ENCODE data around the gene TNFRSF4. TPM values are rescaled to one million over a fixed set of nuclear protein-coding genes. Genes with fewer than 3 reads are reported as not detected.

The TNFRSF4 gene
- 2.6 TPM for polyA plus RNA-seq (2013)

DNA sequence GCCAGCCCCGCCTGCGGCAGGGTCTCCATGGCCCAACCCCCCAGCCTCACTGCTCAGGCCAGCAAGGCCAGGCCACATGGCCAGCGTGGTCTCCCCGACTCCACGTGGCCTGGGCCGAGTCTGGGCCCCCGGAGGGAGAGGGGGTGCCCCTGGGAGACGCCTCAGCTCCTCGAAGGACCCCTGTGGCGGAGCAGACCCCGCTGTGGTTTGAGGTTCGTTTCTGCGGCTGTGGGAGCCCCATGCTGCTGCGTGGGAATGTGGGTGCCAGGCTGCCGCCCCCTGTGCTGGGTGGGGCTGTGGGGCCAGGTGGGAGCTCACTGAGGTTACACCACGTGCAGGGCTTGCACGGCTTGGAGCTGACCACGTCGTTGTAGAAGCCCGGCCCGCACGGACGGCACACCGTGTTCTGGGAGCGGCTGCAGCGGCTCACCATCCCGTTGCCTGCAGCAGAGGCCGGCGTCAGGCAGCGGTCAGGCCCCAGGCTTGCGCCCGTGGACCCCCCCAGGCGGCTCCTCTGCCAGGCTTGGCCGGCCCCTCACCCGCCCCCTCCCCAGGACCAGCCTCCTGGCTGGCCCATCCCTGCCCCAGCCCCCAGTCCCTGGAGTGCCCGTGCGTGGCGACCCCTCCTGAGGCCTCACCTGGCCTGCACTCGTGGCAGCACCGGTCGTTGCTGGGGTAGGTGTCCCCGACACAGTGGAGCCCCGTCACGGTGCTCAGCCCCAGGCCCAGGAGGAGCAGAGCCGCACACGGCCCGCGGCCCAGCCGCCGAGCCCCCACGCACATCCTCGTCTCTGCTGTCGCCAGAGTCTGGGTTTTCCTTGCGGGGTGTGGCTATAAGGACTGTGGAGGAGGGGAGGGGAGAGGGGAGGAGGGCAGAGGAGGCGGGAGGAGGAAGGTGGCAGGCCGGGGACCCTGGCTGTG lies at the start of gene TNFRSF4:
Gene TNFRSF4, minus strand, starts transcription at position 809 of the 921 bp plus-strand sequence. Its CDS starts 26 bp downstream, at position 783.
- ChIA-PET POLR2A (interaction anchor here (0.9 to 1.5 kb wide), 5 partner anchors 17 to 92 kb away, joined by 3 to 5 read pairs (median 4); partner anchors contain the start of genes B3GALT6 and SDF4), CTCF (interaction anchor here (0.7 to 1.5 kb wide), 5 partner anchors 13 to 90 kb away, joined by 3 to 4 read pairs (median 4); no protein-coding TSS in a partner anchor)
- Histone ChIP-seq H3K27ac (ENCODE audit: insufficient read depth in 1 of 2, low read depth in 1 of 2, low read length in 2 of 2, poor library complexity in 1 of 2, severe bottlenecking in 2 of 2) (no peak within 1 kb of the TSS), H3K4me1 (ENCODE audit: control extremely low read depth in 1 of 4, control insufficient read depth in 4 of 4, insufficient read depth in 4 of 4, low read length in 3 of 4) (peaks cover 0 to 67% (median 60%) of the 10 kb centered on the region in 4 experiments), H3K27me3 (replicated peaks in 2 of 5; ENCODE audit: control insufficient read depth in 4 of 5, insufficient read depth in 5 of 5, low read length in 4 of 5) (no peaks in the 10 kb centered on the region), H3K4me3 (ENCODE audit: control insufficient read depth in 1 of 7, extremely low read depth in 1 of 7, insufficient read depth in 4 of 7, low read depth in 2 of 7, low read length in 6 of 7) (peak within 1 kb of the TSS in 4 of 7 experiments; percentile 32 to 62 (median 48)), H3K36me3 (ENCODE audit: control insufficient read depth in 4 of 4, insufficient read depth in 4 of 4, low read length in 3 of 4) (peaks cover 2 to 34% (median 20%) of the 10 kb centered on the region in 4 experiments), H3K9me3 (ENCODE audit: control extremely low read depth in 1 of 5, control insufficient read depth in 4 of 5, insufficient read depth in 2 of 5, low read depth in 1 of 5, low read length in 4 of 5) (no peaks in the 10 kb centered on the region)
- WGBS (ENCODE audit: insufficient coverage): 14% methylated on average over 41 of the region's 56 CpGs
- peak; percentile 31 to 81 (median 77) for DNase-seq

DNA sequence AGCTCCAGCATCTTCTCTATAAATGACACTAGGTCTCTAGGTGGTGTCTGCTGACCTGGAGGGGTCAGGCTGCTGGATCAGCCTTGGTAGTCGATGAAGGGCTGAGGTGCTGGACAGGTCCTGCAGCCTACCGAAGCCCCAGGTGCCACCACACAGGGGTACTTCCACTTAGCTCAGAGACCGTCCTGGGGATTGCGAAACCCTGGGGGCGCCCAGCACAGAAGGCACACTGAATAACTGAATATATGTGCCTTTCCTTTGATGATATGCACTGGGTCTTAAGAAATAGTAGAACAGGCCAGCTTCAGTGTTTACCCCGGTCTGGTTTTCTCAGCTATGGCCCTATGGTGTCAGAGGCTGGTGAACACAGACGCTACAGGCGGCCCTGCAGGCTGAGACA lies 48.8 kb upstream of the TNFRSF4 start:
- H3K4me3 ChIP-seq (ENCODE audit: control insufficient read depth in 1 of 7, extremely low read depth in 1 of 7, insufficient read depth in 4 of 7, low read depth in 2 of 7, low read length in 6 of 7): no peak overlapping the region
- ChIA-PET POLR2A (no interaction called here), CTCF (interaction anchor here (0.7 to 1.2 kb wide), 2 partner anchors 9 to 140 kb away, joined by 3 to 4 read pairs; no protein-coding TSS in a partner anchor)
- H3K27me3 ChIP-seq (replicated peaks in 2 of 5; ENCODE audit: control insufficient read depth in 4 of 5, insufficient read depth in 5 of 5, low read length in 4 of 5): no peaks in the 10 kb centered on the region
- no peaks in the 10 kb centered on the region for H3K9me3 ChIP-seq (ENCODE audit: control extremely low read depth in 1 of 5, control insufficient read depth in 4 of 5, insufficient read depth in 2 of 5, low read depth in 1 of 5, low read length in 4 of 5)
- H3K4me1 ChIP-seq (ENCODE audit: control extremely low read depth in 1 of 4, control insufficient read depth in 4 of 4, insufficient read depth in 4 of 4, low read length in 3 of 4): peaks cover 0 to 6% (median 4%) of the 10 kb centered on the region in 4 experiments
- peaks cover 4 to 77% (median 52%) of the 10 kb centered on the region in 4 experiments for H3K36me3 ChIP-seq (ENCODE audit: control insufficient read depth in 4 of 4, insufficient read depth in 4 of 4, low read length in 3 of 4)
- no peak overlapping the region for H3K27ac ChIP-seq (ENCODE audit: insufficient read depth in 1 of 2, low read depth in 1 of 2, low read length in 2 of 2, poor library complexity in 1 of 2, severe bottlenecking in 2 of 2)
- WGBS (ENCODE audit: insufficient coverage): 97% methylated on average over 8 of the region's 8 CpGs
- no peak for DNase-seq

DNA sequence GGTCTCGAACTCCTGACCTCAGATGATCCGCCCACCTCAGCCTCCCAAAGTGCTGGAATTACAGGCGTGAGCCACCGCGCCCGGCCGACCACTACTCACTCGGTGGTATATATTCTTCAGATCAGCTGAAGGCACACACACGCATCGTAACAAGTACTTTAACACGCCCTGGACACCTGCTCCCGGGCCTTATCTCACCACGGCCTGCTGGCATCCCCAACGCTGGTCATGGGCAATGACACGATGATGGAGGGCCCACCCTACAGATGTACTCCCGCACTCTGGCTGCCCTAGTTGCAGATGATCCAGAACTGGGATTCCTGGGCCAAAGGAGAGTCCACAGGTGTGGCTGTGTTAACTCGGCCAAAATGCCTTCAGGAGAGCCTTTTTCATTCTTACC lies 48.1 kb upstream of the TNFRSF4 start:
- WGBS (ENCODE audit: insufficient coverage): 98% methylated on average over 15 of the region's 17 CpGs
- Histone ChIP-seq H3K4me3 (ENCODE audit: control insufficient read depth in 1 of 7, extremely low read depth in 1 of 7, insufficient read depth in 4 of 7, low read depth in 2 of 7, low read length in 6 of 7) (no peak overlapping the region), H3K36me3 (ENCODE audit: control insufficient read depth in 4 of 4, insufficient read depth in 4 of 4, low read length in 3 of 4) (peaks cover 2 to 75% (median 47%) of the 10 kb centered on the region in 4 experiments), H3K27ac (ENCODE audit: insufficient read depth in 1 of 2, low read depth in 1 of 2, low read length in 2 of 2, poor library complexity in 1 of 2, severe bottlenecking in 2 of 2) (no peak overlapping the region), H3K4me1 (ENCODE audit: control extremely low read depth in 1 of 4, control insufficient read depth in 4 of 4, insufficient read depth in 4 of 4, low read length in 3 of 4) (peaks cover 0 to 6% (median 4%) of the 10 kb centered on the region in 4 experiments), H3K9me3 (ENCODE audit: control extremely low read depth in 1 of 5, control insufficient read depth in 4 of 5, insufficient read depth in 2 of 5, low read depth in 1 of 5, low read length in 4 of 5) (no peaks in the 10 kb centered on the region), H3K27me3 (replicated peaks in 2 of 5; ENCODE audit: control insufficient read depth in 4 of 5, insufficient read depth in 5 of 5, low read length in 4 of 5) (no peaks in the 10 kb centered on the region)
- DNase-seq: no peak
- CTCF ChIA-PET: interaction anchor here (0.7 to 3.5 kb wide), 3 partner anchors 9 to 140 kb away, joined by 3 to 10 read pairs (median 4); no protein-coding TSS in a partner anchor
- POLR2A ChIA-PET: no interaction called here

DNA sequence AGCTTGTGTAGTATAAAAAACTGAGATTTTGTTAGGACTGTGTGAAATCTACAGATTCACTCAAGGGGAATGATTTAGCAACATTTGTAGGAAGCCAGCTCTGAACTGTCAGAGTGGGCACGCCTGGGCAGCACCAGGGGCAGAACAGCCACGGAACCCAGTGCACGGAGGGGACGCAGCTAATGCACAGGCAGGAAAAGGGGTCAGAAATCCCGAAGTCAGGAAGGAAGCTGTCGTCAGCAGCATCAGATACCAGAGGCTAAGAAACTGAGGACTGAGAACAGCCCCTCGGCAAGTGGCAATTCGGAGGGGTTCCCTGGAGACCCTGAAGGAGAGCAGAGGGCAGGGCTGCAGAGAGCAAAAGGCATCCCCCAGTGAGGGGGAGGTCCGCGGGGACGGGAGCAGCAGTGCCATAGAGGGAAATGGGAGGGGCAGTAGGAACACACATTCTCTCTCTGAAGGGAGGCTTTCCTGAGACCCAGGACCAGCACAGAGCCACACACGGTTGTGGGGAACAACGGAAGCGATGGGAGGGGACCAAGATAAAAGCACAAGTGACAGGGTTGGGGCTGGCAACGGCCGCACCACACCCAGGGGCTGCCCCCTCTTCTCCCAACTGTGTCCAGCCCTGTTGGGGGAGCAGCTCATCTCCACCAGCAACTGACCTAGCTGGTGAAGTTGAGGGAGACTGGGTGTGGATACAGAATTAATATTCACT lies 47.0 kb upstream of the TNFRSF4 start:
- 63% methylated on average over 11 of the region's 16 CpGs for WGBS (ENCODE audit: insufficient coverage)
- Histone ChIP-seq H3K9me3 (ENCODE audit: control extremely low read depth in 1 of 5, control insufficient read depth in 4 of 5, insufficient read depth in 2 of 5, low read depth in 1 of 5, low read length in 4 of 5) (no peaks in the 10 kb centered on the region), H3K4me3 (ENCODE audit: control insufficient read depth in 1 of 7, extremely low read depth in 1 of 7, insufficient read depth in 4 of 7, low read depth in 2 of 7, low read length in 6 of 7) (no peak overlapping the region), H3K36me3 (ENCODE audit: control insufficient read depth in 4 of 4, insufficient read depth in 4 of 4, low read length in 3 of 4) (peaks cover 2 to 80% (median 49%) of the 10 kb centered on the region in 4 experiments), H3K27ac (ENCODE audit: insufficient read depth in 1 of 2, low read depth in 1 of 2, low read length in 2 of 2, poor library complexity in 1 of 2, severe bottlenecking in 2 of 2) (no peak overlapping the region), H3K27me3 (replicated peaks in 2 of 5; ENCODE audit: control insufficient read depth in 4 of 5, insufficient read depth in 5 of 5, low read length in 4 of 5) (no peaks in the 10 kb centered on the region), H3K4me1 (ENCODE audit: control extremely low read depth in 1 of 4, control insufficient read depth in 4 of 4, insufficient read depth in 4 of 4, low read length in 3 of 4) (peaks cover 0 to 6% (median 4%) of the 10 kb centered on the region in 4 experiments)
- ChIA-PET CTCF (interaction anchor here (1.0 to 3.5 kb wide), 3 partner anchors 10 to 138 kb away, joined by 3 to 10 read pairs (median 4); no protein-coding TSS in a partner anchor), POLR2A (interaction anchor here (0.9 kb wide), 1 partner anchor 14 kb away, joined by 3 read pairs; no protein-coding TSS in a partner anchor)
- DNase-seq: no peak

DNA sequence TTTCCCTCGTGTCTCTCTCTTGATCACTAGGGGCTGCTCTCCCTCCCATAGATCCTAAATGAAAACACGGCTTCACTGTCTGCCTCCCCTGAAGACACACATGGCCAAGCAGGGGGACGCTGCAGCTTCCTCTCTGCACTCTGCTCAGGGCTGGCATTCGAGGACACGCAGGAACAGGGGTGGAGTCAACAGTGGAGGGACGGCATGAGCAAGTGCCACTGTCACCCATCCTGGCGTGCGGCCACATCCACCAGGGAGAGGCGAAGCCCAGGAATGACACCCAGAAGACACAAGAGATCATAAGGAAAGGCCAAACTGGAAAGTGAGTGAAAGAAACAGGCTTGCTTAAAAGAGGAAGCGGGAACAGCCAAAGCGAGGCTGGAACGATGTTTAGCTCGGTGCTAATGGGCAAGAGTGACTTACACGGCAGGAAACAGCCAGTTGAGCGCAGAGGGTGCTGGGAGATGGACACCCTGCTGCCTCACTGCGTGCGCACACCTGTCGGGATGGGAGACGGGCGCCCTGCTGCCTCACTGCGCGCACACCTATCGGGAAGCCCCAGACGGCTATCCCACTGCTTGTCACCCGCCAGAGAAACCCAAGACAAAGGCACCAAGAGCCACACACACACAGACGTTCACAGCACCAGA lies 46.1 kb upstream of the TNFRSF4 start:
- Histone ChIP-seq H3K27me3 (replicated peaks in 2 of 5; ENCODE audit: control insufficient read depth in 4 of 5, insufficient read depth in 5 of 5, low read length in 4 of 5) (no peaks in the 10 kb centered on the region), H3K9me3 (ENCODE audit: control extremely low read depth in 1 of 5, control insufficient read depth in 4 of 5, insufficient read depth in 2 of 5, low read depth in 1 of 5, low read length in 4 of 5) (no peaks in the 10 kb centered on the region), H3K27ac (ENCODE audit: insufficient read depth in 1 of 2, low read depth in 1 of 2, low read length in 2 of 2, poor library complexity in 1 of 2, severe bottlenecking in 2 of 2) (no peak overlapping the region), H3K36me3 (ENCODE audit: control insufficient read depth in 4 of 4, insufficient read depth in 4 of 4, low read length in 3 of 4) (peaks cover 2 to 83% (median 50%) of the 10 kb centered on the region in 4 experiments), H3K4me1 (ENCODE audit: control extremely low read depth in 1 of 4, control insufficient read depth in 4 of 4, insufficient read depth in 4 of 4, low read length in 3 of 4) (peaks cover 0 to 6% (median 4%) of the 10 kb centered on the region in 4 experiments), H3K4me3 (ENCODE audit: control insufficient read depth in 1 of 7, extremely low read depth in 1 of 7, insufficient read depth in 4 of 7, low read depth in 2 of 7, low read length in 6 of 7) (no peak overlapping the region)
- peak in 2 of 3 donors; percentile 23 to 38 for DNase-seq
- 79% methylated on average over 24 of the region's 26 CpGs for WGBS (ENCODE audit: insufficient coverage)
- CTCF ChIA-PET: interaction anchor here (1.3 to 3.5 kb wide), 2 partner anchors 11 to 27 kb away, joined by 3 to 10 read pairs; no protein-coding TSS in a partner anchor
- POLR2A ChIA-PET: interaction anchor here (0.9 kb wide), 1 partner anchor 13 kb away, joined by 3 read pairs; no protein-coding TSS in a partner anchor

DNA sequence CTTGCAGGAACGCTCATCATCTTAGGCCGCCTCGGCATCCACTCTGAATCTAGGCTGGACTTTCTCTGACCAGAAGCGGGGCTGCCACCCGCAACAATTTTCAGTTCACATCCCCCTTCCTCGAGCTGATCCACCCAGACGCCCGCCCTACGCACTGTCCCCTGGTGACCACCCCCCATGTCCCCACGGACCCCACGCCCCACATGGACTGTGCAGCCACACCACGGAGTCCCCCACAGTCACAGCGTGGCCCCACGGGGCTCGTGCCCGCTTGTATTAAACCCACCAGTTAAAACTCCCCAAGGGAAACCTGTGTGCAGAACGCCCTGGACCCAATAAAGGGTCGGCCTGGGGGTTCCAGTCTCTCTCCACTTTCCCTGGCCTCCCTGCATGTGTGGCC lies 45.6 kb upstream of the TNFRSF4 start:
- POLR2A ChIA-PET: no interaction called here
- no peak overlapping the region for H3K27ac ChIP-seq (ENCODE audit: insufficient read depth in 1 of 2, low read depth in 1 of 2, low read length in 2 of 2, poor library complexity in 1 of 2, severe bottlenecking in 2 of 2)

More for the DNA sequence above, 45.6 kb upstream of the TNFRSF4 start:
- WGBS (ENCODE audit: insufficient coverage): 97% methylated on average over 17 of the region's 18 CpGs
- H3K27me3 ChIP-seq (replicated peaks in 2 of 5; ENCODE audit: control insufficient read depth in 4 of 5, insufficient read depth in 5 of 5, low read length in 4 of 5): no peaks in the 10 kb centered on the region
- CTCF ChIA-PET: interaction anchor here (3.5 kb wide), 1 partner anchor 12 kb away, joined by 10 read pairs; no protein-coding TSS in a partner anchor
- no peaks in the 10 kb centered on the region for H3K9me3 ChIP-seq (ENCODE audit: control extremely low read depth in 1 of 5, control insufficient read depth in 4 of 5, insufficient read depth in 2 of 5, low read depth in 1 of 5, low read length in 4 of 5)
- H3K4me3 ChIP-seq (ENCODE audit: control insufficient read depth in 1 of 7, extremely low read depth in 1 of 7, insufficient read depth in 4 of 7, low read depth in 2 of 7, low read length in 6 of 7): no peak overlapping the region
- H3K36me3 ChIP-seq (ENCODE audit: control insufficient read depth in 4 of 4, insufficient read depth in 4 of 4, low read length in 3 of 4): peaks cover 0 to 84% (median 48%) of the 10 kb centered on the region in 4 experiments
- DNase-seq: no peak
- peaks cover 0 to 6% (median 4%) of the 10 kb centered on the region in 4 experiments for H3K4me1 ChIP-seq (ENCODE audit: control extremely low read depth in 1 of 4, control insufficient read depth in 4 of 4, insufficient read depth in 4 of 4, low read length in 3 of 4)
